SIG-M5 (cell line): ENCODE results near the gene XCR1.
"Not testable (repeated sequence)": the region's sequence is repeated elsewhere in the genome, so short reads cannot be mapped to it uniquely, and the experiment has no call there.

Experiments
- DNase-seq: peaks from one replicate; lab custom pipeline; 2025; lab: John Stamatoyannopoulos, UW

Gene XCR1

GRCh38 chr3:46038916-46039315, 11.6 kb upstream of the XCR1 start:
- DNase-seq: no peak

GRCh38 chr3:46038071-46038470, 10.8 kb upstream of the XCR1 start:
- DNase-seq: not testable (repeated sequence)

- no peak for DNase-seq
These were observed 8.9 kb upstream of the XCR1 start for GRCh38 chr3:46036191-46036590.

- DNase-seq: no peak
These were observed 4.5 kb upstream of the XCR1 start for GRCh38 chr3:46031747-46032146.

- DNase-seq: no peak
These were observed 4.0 kb upstream of the XCR1 start for GRCh38 chr3:46031269-46031668.

- no peak for DNase-seq
These were observed 3.3 kb upstream of the XCR1 start for GRCh38 chr3:46030626-46031025.

GRCh38 chr3:46029953-46030543, 2.8 kb upstream of the XCR1 start:
- no peak for DNase-seq

- no peak for DNase-seq
These were observed 584 bp upstream of the XCR1 start for GRCh38 chr3:46027736-46028397.

- no peak for DNase-seq
These were observed 2.1 kb downstream of the XCR1 start for GRCh38 chr3:46025139-46025538.

GRCh38 chr3:46024131-46024530, 3.2 kb downstream of the XCR1 start:
- DNase-seq: no peak

GRCh38 chr3:46022909-46023785, 4.1 kb downstream of the XCR1 start:
- no peak for DNase-seq

GRCh38 chr3:46021516-46021915, 5.8 kb downstream of the XCR1 start:
- no peak for DNase-seq

GRCh38 chr3:46020766-46021510, 6.3 kb downstream of the XCR1 start:
- DNase-seq: no peak

GRCh38 chr3:46019707-46020106, 7.6 kb downstream of the XCR1 start:
- DNase-seq: no peak

GRCh38 chr3:46017720-46018119, 9.6 kb downstream of the XCR1 start:
- DNase-seq: no peak

GRCh38 chr3:46013316-46014094, 13.8 kb downstream of the XCR1 start:
- DNase-seq: no peak

GRCh38 chr3:46012246-46012645, 15.0 kb downstream of the XCR1 start:
- no peak for DNase-seq

- DNase-seq: no peak
These were observed 16.7 kb downstream of the XCR1 start for GRCh38 chr3:46010519-46011113.

- no peak for DNase-seq
These were observed 19.2 kb downstream of the XCR1 start for GRCh38 chr3:46008058-46008457.

GRCh38 chr3:46007280-46007679, 20.0 kb downstream of the XCR1 start:
- no peak for DNase-seq
